Measurements from ENCODE around the gene RSPO4. TPM values are rescaled to one million over a fixed set of nuclear protein-coding genes. Genes with fewer than 3 reads are reported as not detected.

Gene RSPO4
- total RNA-seq, 3 donors from 2014 or later (not counting 1 experiment from before 2014, with no cell fraction given) = 0.09 to 0.70 (median 0.53) TPM

DNA sequence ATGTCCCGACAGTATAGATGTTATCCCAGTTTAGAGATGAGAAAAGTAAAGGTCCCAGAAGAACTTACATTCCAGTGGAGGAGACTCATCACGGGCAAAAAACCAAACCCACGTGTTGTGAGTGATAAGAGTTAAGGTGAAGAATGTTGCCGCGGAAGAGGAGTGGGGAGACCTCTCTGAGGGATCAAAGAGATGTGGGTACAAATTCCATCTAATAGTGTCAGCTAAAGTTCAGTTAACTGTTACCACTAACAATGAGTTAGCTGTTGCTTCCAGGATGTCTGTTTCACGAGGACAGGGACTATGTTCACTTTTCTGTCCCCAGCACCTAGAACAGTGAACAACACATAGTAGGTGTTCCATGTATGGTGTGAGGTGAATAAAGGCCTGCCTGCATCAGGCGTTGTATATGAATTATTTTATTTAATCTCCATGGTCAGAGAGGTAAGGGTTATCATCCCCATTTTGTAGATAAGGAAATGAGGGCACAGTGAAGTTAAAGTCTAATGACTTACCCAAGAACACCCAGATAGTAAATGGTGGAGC is 39.8 kb upstream of the RSPO4 start:
- Mint-ChIP-seq H3K27me3 (ENCODE audit: low read depth in 2 of 2) (no peaks in the 10 kb centered on the region), H3K27ac (no peak overlapping the region), H3K4me1 (no peaks in the 10 kb centered on the region), H3K36me3 (no peaks in the 10 kb centered on the region), H3K9me3 (no peaks in the 10 kb centered on the region), H3K4me3 (no peak overlapping the region)
- 91% methylated on average over 7 of the region's 7 CpGs for WGBS (ENCODE audit: insufficient coverage)
- ATAC-seq = no peak
- Histone ChIP-seq H3K9me3 (ENCODE audit: control insufficient read depth, insufficient read depth, low read length) (no peaks in the 10 kb centered on the region), H3K4me3 (ENCODE audit: low read length) (no peak overlapping the region), H3K27me3 (ENCODE audit: control insufficient read depth, insufficient read depth, low read length) (no peaks in the 10 kb centered on the region), H3K36me3 (ENCODE audit: control insufficient read depth, insufficient read depth, low read length) (no peaks in the 10 kb centered on the region), H3K27ac (ENCODE audit: low read length) (no peak overlapping the region), H3K4me1 (ENCODE audit: control insufficient read depth, insufficient read depth, low read length) (no peaks in the 10 kb centered on the region)
- TF ChIP-seq, protein P1, sequence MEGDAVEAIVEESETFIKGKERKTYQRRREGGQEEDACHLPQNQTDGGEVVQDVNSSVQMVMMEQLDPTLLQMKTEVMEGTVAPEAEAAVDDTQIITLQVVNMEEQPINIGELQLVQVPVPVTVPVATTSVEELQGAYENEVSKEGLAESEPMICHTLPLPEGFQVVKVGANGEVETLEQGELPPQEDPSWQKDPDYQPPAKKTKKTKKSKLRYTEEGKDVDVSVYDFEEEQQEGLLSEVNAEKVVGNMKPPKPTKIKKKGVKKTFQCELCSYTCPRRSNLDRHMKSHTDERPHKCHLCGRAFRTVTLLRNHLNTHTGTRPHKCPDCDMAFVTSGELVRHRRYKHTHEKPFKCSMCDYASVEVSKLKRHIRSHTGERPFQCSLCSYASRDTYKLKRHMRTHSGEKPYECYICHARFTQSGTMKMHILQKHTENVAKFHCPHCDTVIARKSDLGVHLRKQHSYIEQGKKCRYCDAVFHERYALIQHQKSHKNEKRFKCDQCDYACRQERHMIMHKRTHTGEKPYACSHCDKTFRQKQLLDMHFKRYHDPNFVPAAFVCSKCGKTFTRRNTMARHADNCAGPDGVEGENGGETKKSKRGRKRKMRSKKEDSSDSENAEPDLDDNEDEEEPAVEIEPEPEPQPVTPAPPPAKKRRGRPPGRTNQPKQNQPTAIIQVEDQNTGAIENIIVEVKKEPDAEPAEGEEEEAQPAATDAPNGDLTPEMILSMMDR (IDR thresholded peaks at IDR 0.05) = no peak
- intact Hi-C loops (cut with micrococcal nuclease) = no loop called here
- no peak for DNase-seq

DNA sequence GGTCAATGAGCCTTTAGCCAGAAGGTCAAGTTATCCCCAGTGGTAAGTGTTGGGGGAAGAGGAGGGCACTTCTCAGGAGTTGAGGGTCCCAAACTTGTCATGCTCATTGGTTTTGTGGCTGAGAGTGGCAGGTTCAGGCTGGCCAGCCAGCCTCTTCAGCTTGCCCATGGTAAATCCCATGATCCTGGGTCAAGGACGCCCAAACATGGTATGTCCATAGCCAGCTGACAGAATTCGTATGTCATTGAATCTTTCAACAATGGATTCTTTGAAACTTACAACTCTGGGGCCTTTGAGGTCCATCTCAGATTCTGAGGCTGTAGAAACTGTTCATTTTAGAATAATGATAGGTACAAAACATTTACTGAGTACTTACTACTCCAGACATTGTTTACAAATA is 36.1 kb upstream of the RSPO4 start:
- ATAC-seq (no peak), DNase-seq (no peak)
- H3K27ac Mint-ChIP-seq = no peak overlapping the region
- TF ChIP-seq, protein P1 (IDR thresholded peaks at IDR 0.05) = no peak
- no peaks in the 10 kb centered on the region for H3K36me3 Mint-ChIP-seq
- H3K27me3 Mint-ChIP-seq (ENCODE audit: low read depth in 2 of 2) = peaks cover 0 to 3% of the 10 kb centered on the region in 2 donors
- intact Hi-C loops (cut with micrococcal nuclease) = no loop called here
- H3K4me1 ChIP-seq (ENCODE audit: control insufficient read depth, insufficient read depth, low read length) = peaks cover 4% of the 10 kb centered on the region
- no peak overlapping the region for H3K4me3 ChIP-seq (ENCODE audit: low read length)
- no peaks in the 10 kb centered on the region for H3K36me3 ChIP-seq (ENCODE audit: control insufficient read depth, insufficient read depth, low read length)
- no peaks in the 10 kb centered on the region for H3K4me1 Mint-ChIP-seq
- WGBS (ENCODE audit: insufficient coverage) = 80% methylated on average over 2 of the region's 2 CpGs
- H3K27ac ChIP-seq (ENCODE audit: low read length) = no peak overlapping the region
- H3K27me3 ChIP-seq (ENCODE audit: control insufficient read depth, insufficient read depth, low read length) = no peaks in the 10 kb centered on the region
- H3K9me3 ChIP-seq (ENCODE audit: control insufficient read depth, insufficient read depth, low read length) = no peaks in the 10 kb centered on the region
- H3K9me3 Mint-ChIP-seq = no peaks in the 10 kb centered on the region
- H3K4me3 Mint-ChIP-seq = no peak overlapping the region

DNA sequence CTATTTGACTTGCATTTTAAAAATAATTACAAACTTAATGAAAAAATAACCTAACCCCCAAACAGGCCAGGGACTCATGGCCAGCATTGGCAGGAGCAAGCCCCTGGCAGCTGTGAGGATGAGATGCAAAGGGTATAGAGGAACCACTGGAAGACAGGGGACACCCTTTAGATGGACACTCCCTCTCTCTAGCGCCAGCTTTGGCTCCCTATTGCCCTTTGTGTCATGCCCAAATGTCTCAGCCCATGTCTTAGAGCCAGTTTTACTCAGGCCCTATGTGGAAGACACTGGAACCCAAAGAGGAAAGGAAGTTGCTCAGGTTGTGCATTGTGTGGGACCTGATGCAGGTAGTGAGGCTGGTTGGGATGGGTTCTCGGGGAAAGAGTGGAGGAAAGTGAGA is 34.9 kb upstream of the RSPO4 start:
- no peaks in the 10 kb centered on the region for H3K4me1 Mint-ChIP-seq
- intact Hi-C loops (cut with micrococcal nuclease) = no loop called here

More for the DNA sequence above, 34.9 kb upstream of the RSPO4 start:
- Mint-ChIP-seq H3K27me3 (ENCODE audit: low read depth in 2 of 2) (peaks cover 0 to 3% of the 10 kb centered on the region in 2 donors), H3K27ac (no peak overlapping the region), H3K4me3 (no peak overlapping the region), H3K9me3 (no peaks in the 10 kb centered on the region), H3K36me3 (no peaks in the 10 kb centered on the region)
- Histone ChIP-seq H3K9me3 (ENCODE audit: control insufficient read depth, insufficient read depth, low read length) (no peaks in the 10 kb centered on the region), H3K4me3 (ENCODE audit: low read length) (no peak overlapping the region), H3K36me3 (ENCODE audit: control insufficient read depth, insufficient read depth, low read length) (no peaks in the 10 kb centered on the region), H3K4me1 (ENCODE audit: control insufficient read depth, insufficient read depth, low read length) (peaks cover 4% of the 10 kb centered on the region), H3K27ac (ENCODE audit: low read length) (no peak overlapping the region), H3K27me3 (ENCODE audit: control insufficient read depth, insufficient read depth, low read length) (no peaks in the 10 kb centered on the region)
- DNase-seq (no peak), ATAC-seq (no peak)
- WGBS (ENCODE audit: insufficient coverage) = 91% methylated on average over 2 of the region's 2 CpGs
- TF ChIP-seq, protein P1 (IDR thresholded peaks at IDR 0.05) = no peak

Measured in natural killer cell (primary cell).